Liver (tissue), 9 donors: ENCODE measurements around the gene RFX4. TPM values are rescaled to one million over a fixed set of nuclear protein-coding genes. Genes with fewer than 3 reads are reported as not detected.

Source experiments
- DNase-seq: peaks from one replicate; pipeline ENCODE4 v3.0.0-alpha.2; 2017; ENCODE audit warnings: low spot score
- H3K27ac ChIP-seq, 2 donors: one replicate each; pipeline ENCODE4 v1.7.0; 2013; ENCODE audit warnings: inconsistent platforms in 2 of 2, low read length in 2 of 2, control low read depth in 1 of 2, low read depth in 1 of 2, mild to moderate bottlenecking in 1 of 2
- H3K27me3 ChIP-seq, 4 donors: one replicate each; pipeline versions ENCODE4 v1.6.1 to v1.7.0; 2013; ENCODE audit warnings: low read length in 3 of 4, inconsistent platforms in 1 of 4, mild to moderate bottlenecking in 1 of 4, moderate library complexity in 1 of 4; ENCODE audit not compliant: control insufficient read depth in 4 of 4, insufficient read depth in 4 of 4
- H3K36me3 ChIP-seq, 4 donors: one replicate each; pipeline versions ENCODE4 v1.6.1 to v1.7.0; 2013; ENCODE audit warnings: low read length in 3 of 4, mild to moderate bottlenecking in 3 of 4, low read depth in 1 of 4, moderate library complexity in 1 of 4; ENCODE audit not compliant: control insufficient read depth in 4 of 4, insufficient read depth in 3 of 4
- H3K4me1 ChIP-seq, 4 donors: one replicate each; pipeline versions ENCODE4 v1.6.1 to v1.7.0; 2013; ENCODE audit warnings: low read length in 3 of 4, mild to moderate bottlenecking in 3 of 4, moderate library complexity in 1 of 4; ENCODE audit not compliant: control insufficient read depth in 4 of 4, insufficient read depth in 4 of 4
- H3K4me3 ChIP-seq, 3 donors: one replicate each; pipeline versions ENCODE4 v1.6.1 to v1.7.0; 2013; ENCODE audit warnings: low read length in 3 of 3, control low read depth in 1 of 3, low read depth in 1 of 3, mild to moderate bottlenecking in 1 of 3
- H3K9ac ChIP-seq, 2 donors: one replicate each; pipeline ENCODE4 v1.7.0; 2013; ENCODE audit warnings: low read length in 2 of 2, mild to moderate bottlenecking in 2 of 2, moderate library complexity in 2 of 2, control low read depth in 1 of 2, low read depth in 1 of 2
- H3K9me3 ChIP-seq, 4 donors: one replicate each; pipeline versions ENCODE4 v1.6.1 to v1.7.0; 2013; ENCODE audit warnings: low read length in 3 of 4; ENCODE audit not compliant: control insufficient read depth in 4 of 4
- ATF3 ChIP-seq: IDR thresholded peaks from 2 replicates; pipeline ENCODE4 v1.6.1; 2016; ENCODE audit warnings: antibody characterized with exemption
- CTCF ChIP-seq: fragments of 150-350 bp; IDR thresholded peaks from 2 replicates; pipeline ENCODE4 v1.5.1; 2017; ENCODE audit warnings: improper control_type of control experiment, low read depth, low read length; ENCODE audit not compliant: missing input control
- EGR1 ChIP-seq, 2 donors: IDR thresholded peaks; 2 replicates each; pipeline ENCODE4 v1.6.1; 2016 to 2018; ENCODE audit warnings: antibody characterized with exemption in 2 of 2, low read depth in 2 of 2
- FOXA1 ChIP-seq: IDR thresholded peaks from 2 replicates; pipeline ENCODE4 v1.6.1; 2016; ENCODE audit warnings: antibody characterized with exemption
- FOXA2 ChIP-seq: IDR thresholded peaks from 2 replicates; pipeline ENCODE4 v1.6.1; 2016; ENCODE audit warnings: antibody characterized with exemption
- GABPA ChIP-seq, 2 donors: IDR thresholded peaks in 1 of 2; conservative IDR thresholded peaks in 1 of 2; 2 replicates each; pipeline ENCODE4 v1.6.1; 2016; ENCODE audit warnings: antibody characterized with exemption in 2 of 2, mild to moderate bottlenecking in 1 of 2, moderate library complexity in 1 of 2
- HNF4A ChIP-seq, 2 donors: conservative IDR thresholded peaks; 2 replicates each; pipeline ENCODE4 v1.6.1; 2016; ENCODE audit warnings: antibody characterized with exemption in 2 of 2, mild to moderate bottlenecking in 2 of 2
- HNF4G ChIP-seq: IDR thresholded peaks from 2 replicates; pipeline ENCODE4 v1.6.1; 2016; ENCODE audit warnings: antibody characterized with exemption
- JUND ChIP-seq, 2 donors: IDR thresholded peaks; 2 replicates each; pipeline ENCODE4 v1.6.1; 2016; ENCODE audit warnings: antibody characterized with exemption in 2 of 2
- MAX ChIP-seq: IDR thresholded peaks from 2 replicates; pipeline ENCODE4 v1.6.1; 2016; ENCODE audit warnings: antibody characterized with exemption
- NR2F2 ChIP-seq: IDR thresholded peaks from 2 replicates; pipeline ENCODE4 v1.6.1; 2016; ENCODE audit warnings: antibody characterized with exemption
- REST ChIP-seq: IDR thresholded peaks from 2 replicates; pipeline ENCODE4 v1.6.1; 2016; ENCODE audit warnings: antibody characterized with exemption, mild to moderate bottlenecking
- RXRA ChIP-seq, 2 donors: IDR thresholded peaks; 2 replicates each; pipeline ENCODE4 v1.6.1; 2017 to 2018; ENCODE audit warnings: antibody characterized with exemption in 2 of 2, mild to moderate bottlenecking in 1 of 2
- TAF1 ChIP-seq: conservative IDR thresholded peaks from 2 replicates; pipeline ENCODE4 v1.6.1; 2016; ENCODE audit warnings: antibody characterized with exemption, mild to moderate bottlenecking
- YY1 ChIP-seq: IDR thresholded peaks from 2 replicates; pipeline ENCODE4 v1.6.1; 2016; ENCODE audit warnings: antibody characterized with exemption, mild to moderate bottlenecking
- ZBTB33 ChIP-seq: IDR thresholded peaks from 2 replicates; pipeline ENCODE4 v1.6.1; 2016; ENCODE audit warnings: antibody characterized with exemption
- WGBS: extraction: QIAGEN DNeasy Blood & Tissue Kit; methylation state at CpG from one replicate; pipeline ENCODE4 v1.1.7; 2013; 5-methylcytosine and 5-hydroxymethylcytosine counted together
- polyA plus RNA-seq, 2 donors: library from polyadenylated mRNA; stranded (reverse) in 1 of 2; unstranded in 1 of 2; fragments of 200-250 nt in 1 of 2; fragments of >200 nt in 1 of 2; fragmentation: Nextera tagmentation in 1 of 2; extraction: Ambion mirVana in 1 of 2; gene quantifications; one replicate each; pipeline versions ENCODE4 v1.2.1 to v1.2.3, GENCODE V29; 2013 to 2015
- total RNA-seq, 2 donors: library from RNA; depleted of rRNA; stranded (reverse); fragments of >200 nt; gene quantifications; one replicate each; pipeline ENCODE4 v1.2.3, GENCODE V29; 2014
- donor health status: healthy.
- donor health status: healthy.
- donor health status: healthy.
- donor health status: healthy.
- donor health status: healthy.

The RFX4 gene
- total and polyA plus RNA-seq, 4 donors: not detected

- WGBS: 91% methylated on average over 5 of the region's 5 CpGs
- no peaks in the 10 kb centered on the region for H3K36me3 ChIP-seq
- no peak overlapping the region for H3K9ac ChIP-seq
- peaks cover 0 to 7% (median 2%) of the 10 kb centered on the region in 4 donors for H3K27me3 ChIP-seq
- no peak overlapping the region for H3K27ac ChIP-seq
- H3K9me3 ChIP-seq: no peaks in the 10 kb centered on the region
- no peak overlapping the region for H3K4me3 ChIP-seq
- TF ChIP-seq TAF1: no peak
- no peak for TF ChIP-seq MAX
- TF ChIP-seq RXRA (IDR thresholded peaks at IDR 0.05): no peak
- no peak for TF ChIP-seq ZBTB33
- TF ChIP-seq NR2F2: no peak
- TF ChIP-seq JUND (IDR thresholded peaks at IDR 0.05): no peak
- TF ChIP-seq FOXA2: no peak
- TF ChIP-seq YY1: no peak
- TF ChIP-seq REST: no peak
- no peak for TF ChIP-seq HNF4G
- no peaks in the 10 kb centered on the region for H3K4me1 ChIP-seq
- DNase-seq: no peak
Measured at GRCh38 chr12:106600503-106600902, 17.7 kb downstream of the RFX4 start.

- Histone ChIP-seq H3K27ac (no peak overlapping the region), H3K4me1 (no peaks in the 10 kb centered on the region), H3K27me3 (peaks cover 0 to 7% (median under 1%) of the 10 kb centered on the region in 4 donors), H3K4me3 (no peak overlapping the region), H3K9ac (no peak overlapping the region), H3K9me3 (no peaks in the 10 kb centered on the region), H3K36me3 (no peaks in the 10 kb centered on the region)
- no peak for DNase-seq
- 81% methylated on average over 10 of the region's 10 CpGs for WGBS
- no peak for TF ChIP-seq RXRA (IDR thresholded peaks at IDR 0.05)
- no peak for TF ChIP-seq HNF4G
- no peak for TF ChIP-seq ATF3
- no peak for TF ChIP-seq MAX
- no peak for TF ChIP-seq YY1
- no peak for TF ChIP-seq HNF4A (conservative IDR thresholded peaks at IDR 0.05)
- TF ChIP-seq FOXA2: no peak
- no peak for TF ChIP-seq CTCF
- no peak for TF ChIP-seq EGR1 (IDR thresholded peaks at IDR 0.05; ENCODE audit: low read depth in 2 of 2)
- TF ChIP-seq FOXA1: no peak
- TF ChIP-seq GABPA (IDR thresholded peaks at IDR 0.05 in 1 of 2, conservative IDR thresholded peaks at IDR 0.05 in 1 of 2): no peak
- TF ChIP-seq NR2F2: no peak
- no peak for TF ChIP-seq JUND (IDR thresholded peaks at IDR 0.05)
- TF ChIP-seq ZBTB33: no peak
Measured at GRCh38 chr12:106601031-106601430, 18.2 kb downstream of the RFX4 start.
